Osteocyte (in vitro differentiated cells): ENCODE results near the gene RTN4RL1. TPM values are rescaled to one million over a fixed set of nuclear protein-coding genes. Genes with fewer than 3 reads are reported as not detected.

Source experiments
- DNase-seq: peaks from one replicate; pipeline ENCODE4 v3.0.0; 2021; ENCODE audit warnings: mixed read lengths; ENCODE audit not compliant: unreplicated experiment; ENCODE audit errors: extremely low spot score
- H3K27ac Mint-ChIP-seq: one replicate; pipeline ENCODE4 v1.8.0; 2021; ENCODE audit warnings: mild to moderate bottlenecking, mixed read lengths; ENCODE audit not compliant: unreplicated experiment
- H3K27me3 Mint-ChIP-seq: one replicate; pipeline ENCODE4 v1.8.0; 2021; ENCODE audit warnings: mixed read lengths; ENCODE audit not compliant: unreplicated experiment
- H3K36me3 Mint-ChIP-seq: one replicate; pipeline ENCODE4 v1.8.0; 2021; ENCODE audit warnings: mixed read lengths; ENCODE audit not compliant: unreplicated experiment
- H3K4me1 Mint-ChIP-seq: one replicate; pipeline ENCODE4 v1.8.0; 2021; ENCODE audit warnings: mixed read lengths; ENCODE audit not compliant: unreplicated experiment
- H3K4me3 Mint-ChIP-seq: one replicate; pipeline ENCODE4 v1.8.0; 2021; ENCODE audit warnings: mild to moderate bottlenecking, moderate library complexity, mixed read lengths; ENCODE audit not compliant: unreplicated experiment
- H3K9me3 Mint-ChIP-seq: one replicate; pipeline ENCODE4 v1.8.0; 2021; ENCODE audit warnings: mixed read lengths; ENCODE audit not compliant: unreplicated experiment
- CTCF ChIP-seq: fragments of 200-600 bp; sonication (generic); IDR thresholded peaks from 2 replicates; pipeline ENCODE4 v1.5.0; 2021; ENCODE audit warnings: antibody characterized with exemption, mild to moderate bottlenecking, moderate library complexity
- total RNA-seq: library from RNA; stranded (reverse); gene quantifications from 2 replicates; pipeline ENCODE4 v1.2.1, GENCODE V29; 2021

The RTN4RL1 gene
- total RNA-seq, 1 donor from 2014 or later: 3.7 TPM

DNA sequence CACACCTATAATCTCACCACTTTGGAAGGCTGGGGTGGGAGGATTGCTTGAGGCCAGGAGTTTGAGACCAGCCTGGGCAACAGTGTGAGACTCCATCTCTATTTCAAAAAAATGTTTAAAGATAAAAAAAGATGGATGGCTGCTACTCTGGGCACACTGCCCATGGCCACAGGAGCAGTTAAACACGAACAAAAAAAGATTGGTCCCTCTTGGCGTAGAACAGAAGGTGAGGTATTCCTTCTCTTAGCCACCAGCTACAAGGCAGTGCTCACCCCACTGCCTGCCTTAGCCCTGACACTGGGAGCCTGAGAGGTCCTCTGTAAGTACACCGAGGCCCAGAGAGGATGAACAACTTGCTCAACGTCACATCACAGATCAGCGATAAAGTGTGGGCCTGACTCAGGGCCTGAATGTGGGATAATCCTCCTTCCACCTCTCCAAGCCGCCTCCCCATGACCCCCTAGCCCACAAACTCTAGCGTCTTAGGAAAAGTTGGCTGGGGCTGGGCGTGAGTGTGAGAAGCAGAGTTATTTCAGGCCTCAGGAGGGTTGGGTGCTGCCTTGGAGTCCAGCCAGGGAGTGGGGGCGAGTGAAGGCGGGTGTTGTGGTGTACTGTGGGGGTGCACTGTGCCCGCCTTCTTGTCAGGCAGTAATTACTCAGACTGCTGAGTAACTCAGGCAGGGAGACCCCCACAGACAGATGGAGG, 2.5 kb upstream of the RTN4RL1 start:
- no peak for TF ChIP-seq CTCF
- DNase-seq: no peak
- Mint-ChIP-seq H3K27me3 (peaks cover 8% of the 10 kb centered on the region), H3K4me1 (peaks cover 22% of the 10 kb centered on the region), H3K36me3 (no peaks in the 10 kb centered on the region), H3K27ac (no peak overlapping the region), H3K4me3 (no peak overlapping the region), H3K9me3 (no peaks in the 10 kb centered on the region)

DNA sequence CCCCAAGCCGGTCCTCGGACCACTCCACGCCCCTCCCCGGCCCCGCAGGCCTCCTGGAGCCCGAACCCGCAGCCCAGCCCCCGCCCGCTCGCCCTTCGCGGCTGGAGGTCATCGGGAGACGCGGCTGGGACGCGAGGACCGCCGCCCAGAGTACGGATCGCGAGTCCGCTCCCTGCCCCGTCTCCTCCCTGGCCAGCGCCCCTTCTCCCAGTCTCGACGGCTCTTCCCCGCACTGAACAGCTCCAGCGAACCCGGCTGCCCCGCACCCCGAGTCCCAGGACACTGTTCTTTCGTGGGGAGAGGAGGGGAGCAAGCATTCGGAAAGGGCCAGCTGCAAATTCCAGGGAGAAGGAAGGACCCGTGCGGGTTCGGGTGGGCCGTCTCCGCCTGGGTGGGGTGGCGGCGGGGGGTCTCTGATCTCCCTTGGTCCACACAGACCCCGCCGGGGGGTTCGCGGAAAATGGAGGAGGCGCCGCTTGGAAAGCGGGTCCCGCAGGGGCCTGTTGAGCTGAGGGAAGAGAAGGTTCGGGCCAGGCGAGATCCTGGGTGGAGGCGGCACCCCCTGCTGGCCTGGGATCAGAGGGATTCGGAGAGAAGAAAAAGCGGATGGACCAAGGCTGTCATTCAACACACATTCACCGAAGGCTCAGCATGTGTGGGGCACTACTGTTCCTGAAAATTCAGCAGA, 632 bp upstream of the RTN4RL1 start:
- DNase-seq: no peak
- Mint-ChIP-seq H3K36me3 (no peaks in the 10 kb centered on the region), H3K4me3 (peak overlapping the region; percentile 72), H3K27me3 (peaks cover 16% of the 10 kb centered on the region), H3K9me3 (no peaks in the 10 kb centered on the region), H3K27ac (no peak overlapping the region), H3K4me1 (peaks cover 23% of the 10 kb centered on the region)
- TF ChIP-seq CTCF: peak; percentile 77

GRCh38 chr17:2024572-2025219, 438 bp downstream of the RTN4RL1 start:
- Mint-ChIP-seq H3K27ac (no peak overlapping the region), H3K27me3 (peaks cover 23% of the 10 kb centered on the region), H3K4me1 (peaks cover 32% of the 10 kb centered on the region), H3K9me3 (no peaks in the 10 kb centered on the region), H3K4me3 (peak overlapping the region; percentile 61), H3K36me3 (no peaks in the 10 kb centered on the region)
- TF ChIP-seq CTCF: no peak
- DNase-seq: no peak

DNA sequence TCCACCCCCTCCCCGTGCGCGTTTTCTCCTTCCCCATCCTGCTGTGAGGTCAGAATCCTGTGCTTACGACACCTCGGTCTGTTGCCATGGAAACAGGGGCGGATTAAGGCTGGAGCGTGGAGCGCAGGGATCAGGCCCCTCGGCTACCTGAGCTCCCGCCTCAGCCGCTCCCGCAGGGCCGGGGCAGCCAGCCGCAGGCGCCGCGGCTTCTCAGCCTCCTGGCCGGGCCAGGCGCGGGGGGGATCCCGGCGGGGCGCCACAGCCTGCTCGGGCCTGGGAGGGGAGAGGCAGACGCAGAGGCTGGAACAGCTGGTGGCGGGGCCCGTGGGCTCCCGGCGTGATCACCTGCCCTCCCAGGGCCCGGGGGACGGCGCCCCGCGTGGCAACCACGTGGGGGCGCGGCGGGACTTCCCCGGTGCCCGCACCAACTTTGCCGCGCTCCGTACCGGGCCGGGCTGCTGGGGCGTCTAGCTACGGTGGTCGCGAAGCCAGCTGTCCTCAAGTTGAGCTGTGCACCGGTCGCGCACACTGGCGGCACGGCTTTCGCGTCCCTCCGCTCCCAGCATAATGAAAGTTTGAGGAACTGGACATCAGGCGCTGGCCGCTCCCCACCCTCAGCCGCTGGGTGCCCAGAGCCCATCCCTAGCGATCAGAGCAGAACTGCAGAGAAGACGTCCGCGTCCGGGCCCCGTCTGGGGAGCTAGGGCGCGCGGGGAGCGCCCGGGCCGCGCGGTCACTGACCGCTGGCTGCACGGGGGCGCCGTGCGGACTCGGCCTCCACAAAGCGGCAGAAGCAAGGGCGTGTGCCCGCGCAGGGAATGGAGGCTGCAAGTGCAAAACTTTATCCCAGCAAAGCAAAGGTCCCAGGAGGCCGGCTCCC, 1.2 kb downstream of the RTN4RL1 start:
- peaks cover 30% of the 10 kb centered on the region for H3K27me3 Mint-ChIP-seq
- TF ChIP-seq CTCF: no peak
- no peak for DNase-seq
- peaks cover 35% of the 10 kb centered on the region for H3K4me1 Mint-ChIP-seq
- H3K36me3 Mint-ChIP-seq: no peaks in the 10 kb centered on the region
- no peaks in the 10 kb centered on the region for H3K9me3 Mint-ChIP-seq
- peak overlapping the region; percentile 74 for H3K4me3 Mint-ChIP-seq
- no peak overlapping the region for H3K27ac Mint-ChIP-seq
